ENCODE data around the gene DROSHA. TPM values are rescaled to one million over a fixed set of nuclear protein-coding genes. Genes with fewer than 3 reads are reported as not detected.

DROSHA gene
- total and polyA plus RNA-seq, 8 donors = 46.6 to 112 (median 89.2) TPM

GRCh38 chr5:31412324-31412723 lies 119.6 kb downstream of the DROSHA start:
- ATAC-seq (no peak), DNase-seq (no peak)
- no peaks in the 10 kb centered on the region for H3K27me3 ChIP-seq
- H3K4me3 ChIP-seq = no peak overlapping the region
- no peak overlapping the region for H3K27ac ChIP-seq
- H3K9me3 ChIP-seq = no peaks in the 10 kb centered on the region
- intact Hi-C loops (cut with DNase I) = no loop called here
- no peak for TF ChIP-seq CTCF (IDR thresholded peaks at IDR 0.05)
- peaks cover 0 to 76% of the 10 kb centered on the region in 2 donors for H3K36me3 ChIP-seq
- H3K4me1 ChIP-seq = no peaks in the 10 kb centered on the region

- Histone ChIP-seq H3K27me3 (no peaks in the 10 kb centered on the region), H3K9me3 (no peaks in the 10 kb centered on the region), H3K4me1 (no peaks in the 10 kb centered on the region), H3K36me3 (peaks cover 0 to 81% of the 10 kb centered on the region in 2 donors), H3K4me3 (no peak overlapping the region), H3K27ac (no peak overlapping the region)
- intact Hi-C loops (cut with DNase I) = no loop called here
- TF ChIP-seq CTCF (IDR thresholded peaks at IDR 0.05) = no peak
- no peak for ATAC-seq
- no peak for DNase-seq
These were observed 121.8 kb downstream of the DROSHA start for GRCh38 chr5:31410089-31410488.

GRCh38 chr5:31408814-31409213 lies 123.1 kb downstream of the DROSHA start:
- Histone ChIP-seq H3K27ac (no peak overlapping the region), H3K9me3 (no peaks in the 10 kb centered on the region), H3K27me3 (no peaks in the 10 kb centered on the region), H3K36me3 (peaks cover 0 to 81% of the 10 kb centered on the region in 2 donors), H3K4me3 (no peak overlapping the region), H3K4me1 (no peaks in the 10 kb centered on the region)
- intact Hi-C loops (cut with DNase I) = no loop called here
- DNase-seq = no peak
- no peak for TF ChIP-seq CTCF (IDR thresholded peaks at IDR 0.05)
- peak; percentile 74 for ATAC-seq

GRCh38 chr5:31407921-31408693 lies 123.8 kb downstream of the DROSHA start:
- peak; percentile 24 for ATAC-seq

More at GRCh38 chr5:31407921-31408693, 123.8 kb downstream of the DROSHA start:
- no peaks in the 10 kb centered on the region for H3K9me3 ChIP-seq
- peaks cover 0 to 81% of the 10 kb centered on the region in 2 donors for H3K36me3 ChIP-seq
- no peaks in the 10 kb centered on the region for H3K4me1 ChIP-seq
- TF ChIP-seq CTCF (IDR thresholded peaks at IDR 0.05) = no peak
- intact Hi-C loops (cut with DNase I) = no loop called here
- H3K27ac ChIP-seq = no peak overlapping the region
- no peak overlapping the region for H3K4me3 ChIP-seq
- no peaks in the 10 kb centered on the region for H3K27me3 ChIP-seq
- no peak for DNase-seq

Data from left lung (tissue), 10 donors.